Astrocyte of the cerebellum (primary cell): ENCODE results near the gene LITAF.

Experiments
- DNase-seq: peaks from one replicate; pipeline ENCODE4 v3.0.0-alpha.2; 2011; ENCODE audit warnings: low read depth
- H3K4me3 ChIP-seq: 2 replicates; pipeline ENCODE4 v1.5.1; 2011; ENCODE audit warnings: mild to moderate bottlenecking, low read depth, low read length, moderate library complexity
- CTCF ChIP-seq: IDR thresholded peaks from 2 replicates; pipeline ENCODE4 v1.5.1; 2012; ENCODE audit warnings: low read length, low read depth, moderate library complexity, mild to moderate bottlenecking; ENCODE audit errors: missing control alignments
- in situ Hi-C: cut with HindIII; loops from 2 replicates; pipeline ENCODE4 v1.10.0; 2017; ENCODE audit warnings: low sequenced_read_pairs

Gene LITAF

GRCh38 chr16:11621539-11621919 lies 34.8 kb upstream of the LITAF start:
- no peak for DNase-seq
- in situ Hi-C loops = no loop called here
- H3K4me3 ChIP-seq = no peak overlapping the region
- TF ChIP-seq CTCF = no peak

GRCh38 chr16:11620243-11621003 lies 33.7 kb upstream of the LITAF start:
- in situ Hi-C loops = no loop called here
- no peak for TF ChIP-seq CTCF
- no peak for DNase-seq
- no peak overlapping the region for H3K4me3 ChIP-seq

DNA sequence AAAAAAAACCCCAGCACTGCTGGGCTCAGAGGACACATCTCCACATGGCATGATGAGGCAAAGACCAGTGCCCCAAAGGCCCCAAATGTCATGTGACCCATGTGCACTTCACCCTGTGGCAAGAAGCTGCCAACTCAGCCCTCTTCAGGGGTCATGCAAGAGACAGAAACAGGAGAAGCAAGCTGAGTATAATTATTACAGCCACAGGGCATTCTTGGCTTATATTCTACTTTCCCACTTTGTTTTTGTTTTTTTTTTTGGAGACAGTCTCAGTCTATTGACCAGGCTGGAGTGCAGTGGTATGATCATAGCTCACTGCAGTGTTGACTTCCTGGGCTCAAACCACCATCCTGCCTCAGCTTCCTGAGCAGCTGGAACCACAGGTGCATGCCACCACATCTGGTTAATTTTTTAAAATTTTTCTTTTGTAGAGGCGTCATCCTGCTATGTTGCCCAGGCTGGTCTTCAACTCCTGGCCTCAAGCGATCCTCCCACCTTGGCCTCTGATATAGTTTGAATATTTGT lies 32.7 kb upstream of the LITAF start:
- no peak overlapping the region for H3K4me3 ChIP-seq
- no peak for TF ChIP-seq CTCF
- in situ Hi-C loops = no loop called here
- no peak for DNase-seq

DNA sequence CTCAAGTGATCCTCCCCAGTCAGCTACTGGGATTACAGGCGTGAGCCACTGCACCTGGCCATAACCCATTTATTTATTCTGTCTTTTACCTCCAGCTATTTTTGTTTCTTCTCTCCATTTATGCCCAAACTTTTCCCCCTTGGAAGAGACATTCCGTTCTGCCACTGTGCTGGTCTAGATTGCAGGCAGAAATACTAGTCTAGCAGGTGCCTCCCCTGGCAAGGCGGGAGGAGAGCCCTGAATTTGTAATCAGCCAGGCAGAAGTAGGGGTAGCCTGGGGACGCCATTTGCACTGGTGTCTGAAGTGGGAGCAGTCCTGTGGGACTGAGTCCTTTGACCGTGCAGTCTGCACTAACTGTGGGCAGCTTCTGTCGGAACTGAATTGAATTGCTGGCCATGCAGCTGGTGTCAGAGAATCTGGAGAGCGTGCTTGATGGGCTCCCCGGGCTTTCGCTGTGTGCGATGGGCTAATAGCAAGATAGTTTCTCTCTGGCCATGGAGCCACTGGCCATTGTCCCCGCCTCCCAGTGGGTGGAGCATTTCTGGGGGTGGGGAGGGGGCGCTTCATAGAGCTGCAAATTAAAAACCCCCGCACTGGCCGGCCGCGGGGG lies 31.5 kb upstream of the LITAF start:
- TF ChIP-seq CTCF = no peak
- no peak for DNase-seq
- H3K4me3 ChIP-seq = no peak overlapping the region
- in situ Hi-C loops = no loop called here

GRCh38 chr16:11615748-11616447 lies 29.2 kb upstream of the LITAF start:
- H3K4me3 ChIP-seq = no peak overlapping the region
- DNase-seq = no peak
- in situ Hi-C loops = no loop called here
- no peak for TF ChIP-seq CTCF

GRCh38 chr16:11614587-11615175 lies 28.0 kb upstream of the LITAF start:
- no peak for DNase-seq
- in situ Hi-C loops = no loop called here
- TF ChIP-seq CTCF = no peak
- no peak overlapping the region for H3K4me3 ChIP-seq
